Measurements from ENCODE around the gene ADCY4. TPM values are rescaled to one million over a fixed set of nuclear protein-coding genes. Genes with fewer than 3 reads are reported as not detected.

The ADCY4 gene
- total RNA-seq, 4 donors from 2014 or later: 12.1 to 53.6 (median 26.9) TPM

- H3K4me3 ChIP-seq: no peak overlapping the region
- no peaks in the 10 kb centered on the region for H3K27me3 ChIP-seq
- no peak for DNase-seq
- TF ChIP-seq CTCF (IDR thresholded peaks at IDR 0.05) (no peak), POLR2A (IDR thresholded peaks at IDR 0.05) (no peak)
- no peak overlapping the region for H3K27ac ChIP-seq
- no peaks in the 10 kb centered on the region for H3K4me1 ChIP-seq
- no peaks in the 10 kb centered on the region for H3K36me3 ChIP-seq
- no peaks in the 10 kb centered on the region for H3K9me3 ChIP-seq
These were observed 9.8 kb downstream of the ADCY4 start for GRCh38 chr14:24325041-24325530.

GRCh38 chr14:24324024-24324423 is 10.8 kb downstream of the ADCY4 start:
- Histone ChIP-seq H3K27ac (no peak overlapping the region), H3K36me3 (no peaks in the 10 kb centered on the region), H3K27me3 (no peaks in the 10 kb centered on the region), H3K9me3 (no peaks in the 10 kb centered on the region), H3K4me3 (no peak overlapping the region), H3K4me1 (no peaks in the 10 kb centered on the region)
- DNase-seq: no peak
- no peak for TF ChIP-seq CTCF (IDR thresholded peaks at IDR 0.05)
- TF ChIP-seq POLR2A (IDR thresholded peaks at IDR 0.05): no peak

- Histone ChIP-seq H3K4me1 (no peaks in the 10 kb centered on the region), H3K4me3 (no peak overlapping the region), H3K36me3 (no peaks in the 10 kb centered on the region), H3K9me3 (no peaks in the 10 kb centered on the region), H3K27ac (no peak overlapping the region), H3K27me3 (no peaks in the 10 kb centered on the region)
- TF ChIP-seq CTCF (IDR thresholded peaks at IDR 0.05) (no peak), POLR2A (IDR thresholded peaks at IDR 0.05) (no peak)
- DNase-seq: no peak
These were observed 11.5 kb downstream of the ADCY4 start for GRCh38 chr14:24323341-24323740.

GRCh38 chr14:24322672-24323071 is 12.2 kb downstream of the ADCY4 start:
- no peak overlapping the region for H3K27ac ChIP-seq
- no peaks in the 10 kb centered on the region for H3K36me3 ChIP-seq
- no peak overlapping the region for H3K4me3 ChIP-seq
- no peaks in the 10 kb centered on the region for H3K4me1 ChIP-seq
- H3K27me3 ChIP-seq: no peaks in the 10 kb centered on the region
- TF ChIP-seq CTCF (IDR thresholded peaks at IDR 0.05) (no peak), POLR2A (IDR thresholded peaks at IDR 0.05) (no peak)
- no peak for DNase-seq
- H3K9me3 ChIP-seq: no peaks in the 10 kb centered on the region

GRCh38 chr14:24321212-24321975 is 13.5 kb downstream of the ADCY4 start:
- H3K27ac ChIP-seq: no peak overlapping the region
- DNase-seq: no peak
- no peak for TF ChIP-seq CTCF (IDR thresholded peaks at IDR 0.05)
- no peak for TF ChIP-seq POLR2A (IDR thresholded peaks at IDR 0.05)

More at GRCh38 chr14:24321212-24321975, 13.5 kb downstream of the ADCY4 start:
- H3K4me3 ChIP-seq: no peak overlapping the region
- H3K4me1 ChIP-seq: peaks cover 0 to 5% (median 0%) of the 10 kb centered on the region in 4 donors
- H3K27me3 ChIP-seq: no peaks in the 10 kb centered on the region
- H3K9me3 ChIP-seq: no peaks in the 10 kb centered on the region
- H3K36me3 ChIP-seq: no peaks in the 10 kb centered on the region

Data from Peyer's patch (tissue), 4 donors.